Nephron progenitor cell (in vitro differentiated cells): Measurements from ENCODE around the gene SENP1.
A peak's percentile ranks its signal among the peaks of the same experiment; 100 is the strongest.

Experiments
- DNase-seq: peaks from one replicate; pipeline ENCODE4 v3.0.0; 2021
- H3K27ac Mint-ChIP-seq: 2 replicates; pipeline ENCODE4 v1.8.0; 2021; ENCODE audit warnings: mild to moderate bottlenecking, moderate library complexity, mixed read lengths
- H3K27me3 Mint-ChIP-seq: 2 replicates; pipeline ENCODE4 v1.8.0; 2021; ENCODE audit warnings: mild to moderate bottlenecking, low read depth, mixed read lengths; ENCODE audit not compliant: poor library complexity
- H3K36me3 Mint-ChIP-seq: 2 replicates; pipeline ENCODE4 v1.8.0; 2021; ENCODE audit warnings: low read depth, mixed read lengths
- H3K4me1 Mint-ChIP-seq: 2 replicates; pipeline ENCODE4 v1.8.0; 2021; ENCODE audit warnings: mixed read lengths
- H3K4me3 Mint-ChIP-seq: 2 replicates; pipeline ENCODE4 v1.8.0; 2021; ENCODE audit warnings: mild to moderate bottlenecking, moderate library complexity, mixed read lengths
- H3K9me3 Mint-ChIP-seq: 2 replicates; pipeline ENCODE4 v1.8.0; 2021; ENCODE audit warnings: mild to moderate bottlenecking, moderate library complexity, mixed read lengths
- TF ChIP-seq, protein P1 (sequence below): fragments of 200-600 bp; sonication (generic); IDR thresholded peaks from 2 replicates; pipeline ENCODE4 v1.5.0; 2021; ENCODE audit warnings: antibody characterized with exemption

The SENP1 gene

DNA sequence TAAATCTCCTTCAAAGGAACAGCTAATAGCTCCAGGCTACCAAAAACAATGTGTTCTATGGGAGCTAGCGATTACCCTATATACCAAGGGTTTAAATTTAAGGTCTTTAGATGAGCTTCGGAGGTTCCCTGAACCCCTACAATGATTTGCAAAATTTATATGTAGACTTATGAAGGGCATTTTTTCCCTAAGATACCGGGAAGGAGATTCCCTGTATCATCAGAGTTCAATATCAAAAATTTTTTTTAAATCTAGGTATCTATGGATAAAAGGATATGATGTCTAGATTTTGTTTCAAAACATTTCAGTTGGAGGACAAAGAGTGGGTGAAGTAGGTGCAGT is 83.7 kb downstream of the SENP1 start:
- Mint-ChIP-seq H3K4me3 (no peak overlapping the region), H3K27me3 (peaks cover 38% of the 10 kb centered on the region), H3K4me1 (peaks cover 80% of the 10 kb centered on the region), H3K27ac (peak overlapping the region; percentile 44), H3K9me3 (no peaks in the 10 kb centered on the region), H3K36me3 (no peaks in the 10 kb centered on the region)
- TF ChIP-seq, protein P1, sequence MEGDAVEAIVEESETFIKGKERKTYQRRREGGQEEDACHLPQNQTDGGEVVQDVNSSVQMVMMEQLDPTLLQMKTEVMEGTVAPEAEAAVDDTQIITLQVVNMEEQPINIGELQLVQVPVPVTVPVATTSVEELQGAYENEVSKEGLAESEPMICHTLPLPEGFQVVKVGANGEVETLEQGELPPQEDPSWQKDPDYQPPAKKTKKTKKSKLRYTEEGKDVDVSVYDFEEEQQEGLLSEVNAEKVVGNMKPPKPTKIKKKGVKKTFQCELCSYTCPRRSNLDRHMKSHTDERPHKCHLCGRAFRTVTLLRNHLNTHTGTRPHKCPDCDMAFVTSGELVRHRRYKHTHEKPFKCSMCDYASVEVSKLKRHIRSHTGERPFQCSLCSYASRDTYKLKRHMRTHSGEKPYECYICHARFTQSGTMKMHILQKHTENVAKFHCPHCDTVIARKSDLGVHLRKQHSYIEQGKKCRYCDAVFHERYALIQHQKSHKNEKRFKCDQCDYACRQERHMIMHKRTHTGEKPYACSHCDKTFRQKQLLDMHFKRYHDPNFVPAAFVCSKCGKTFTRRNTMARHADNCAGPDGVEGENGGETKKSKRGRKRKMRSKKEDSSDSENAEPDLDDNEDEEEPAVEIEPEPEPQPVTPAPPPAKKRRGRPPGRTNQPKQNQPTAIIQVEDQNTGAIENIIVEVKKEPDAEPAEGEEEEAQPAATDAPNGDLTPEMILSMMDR: no peak
- DNase-seq: no peak

DNA sequence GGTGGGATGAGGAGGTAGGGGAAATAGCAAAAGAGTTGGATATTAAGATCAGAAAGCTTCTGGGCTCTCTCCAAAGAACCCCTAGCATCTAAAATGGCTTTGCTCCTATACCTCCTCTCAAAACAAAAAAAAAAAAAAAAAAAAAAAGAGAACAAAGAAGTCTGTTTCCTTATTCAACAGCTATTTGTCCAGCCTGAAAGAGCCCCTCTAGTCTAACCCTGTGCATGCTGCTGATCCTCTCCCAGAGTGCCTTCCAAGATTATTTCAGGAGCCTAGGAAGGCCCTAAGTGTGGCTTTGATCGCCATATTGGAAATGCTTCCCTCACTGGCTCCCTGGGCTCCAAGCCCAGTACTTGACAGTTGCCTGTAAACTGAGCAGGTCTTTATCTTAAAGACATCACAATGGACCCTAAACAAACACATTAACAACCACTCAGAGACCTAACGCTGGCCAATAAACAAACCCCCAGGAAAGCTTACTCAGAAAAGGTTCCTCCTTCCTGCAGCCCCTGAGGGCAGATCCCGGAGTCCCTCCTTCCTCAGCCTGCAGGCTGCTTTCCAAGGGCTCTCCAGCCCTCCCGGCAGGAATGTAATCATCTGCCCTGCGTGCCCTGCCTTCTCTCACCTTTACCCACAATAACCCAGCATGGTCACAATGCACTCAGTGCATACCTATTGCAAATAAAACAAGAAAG is 84.2 kb downstream of the SENP1 start:
- Mint-ChIP-seq H3K4me1 (peaks cover 80% of the 10 kb centered on the region), H3K4me3 (no peak overlapping the region), H3K27ac (peak overlapping the region; percentile 44), H3K27me3 (peaks cover 44% of the 10 kb centered on the region), H3K36me3 (no peaks in the 10 kb centered on the region), H3K9me3 (no peaks in the 10 kb centered on the region)
- DNase-seq: no peak
- TF ChIP-seq, protein P1: no peak

GRCh38 chr12:48019639-48020265 is 86.1 kb downstream of the SENP1 start:
- no peaks in the 10 kb centered on the region for H3K9me3 Mint-ChIP-seq
- H3K4me1 Mint-ChIP-seq: peaks cover 65% of the 10 kb centered on the region
- no peak for DNase-seq

DNA sequence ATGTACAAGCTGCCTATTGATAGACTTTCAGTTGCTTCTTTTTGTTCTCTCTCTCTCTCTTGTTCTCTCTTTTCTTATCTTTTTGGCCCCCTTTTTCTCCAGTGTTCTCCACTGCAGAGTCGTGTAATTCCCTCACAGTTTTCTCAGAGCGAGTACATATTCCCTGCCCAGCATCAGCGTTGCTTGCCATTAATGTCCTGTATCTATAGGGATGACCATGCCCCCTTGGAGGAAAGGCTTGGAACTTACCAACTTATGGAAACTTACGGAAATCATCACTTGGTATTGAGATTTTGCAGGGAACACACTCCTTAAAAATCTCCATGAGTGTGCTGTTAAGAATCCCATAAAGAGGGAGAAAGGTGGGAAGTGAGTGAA is 87.3 kb downstream of the SENP1 start:
- no peak overlapping the region for H3K4me3 Mint-ChIP-seq
- peaks cover 54% of the 10 kb centered on the region for H3K4me1 Mint-ChIP-seq
- no peaks in the 10 kb centered on the region for H3K36me3 Mint-ChIP-seq
- TF ChIP-seq, protein P1: no peak
- peaks cover 67% of the 10 kb centered on the region for H3K27me3 Mint-ChIP-seq
- H3K27ac Mint-ChIP-seq: no peak overlapping the region
- no peaks in the 10 kb centered on the region for H3K9me3 Mint-ChIP-seq
- no peak for DNase-seq

More at GRCh38 chr12:48019639-48020265, 86.1 kb downstream of the SENP1 start:
- H3K36me3 Mint-ChIP-seq: no peaks in the 10 kb centered on the region
- H3K27me3 Mint-ChIP-seq: peaks cover 56% of the 10 kb centered on the region
- no peak overlapping the region for H3K4me3 Mint-ChIP-seq
- TF ChIP-seq, protein P1: no peak
- H3K27ac Mint-ChIP-seq: no peak overlapping the region

DNA sequence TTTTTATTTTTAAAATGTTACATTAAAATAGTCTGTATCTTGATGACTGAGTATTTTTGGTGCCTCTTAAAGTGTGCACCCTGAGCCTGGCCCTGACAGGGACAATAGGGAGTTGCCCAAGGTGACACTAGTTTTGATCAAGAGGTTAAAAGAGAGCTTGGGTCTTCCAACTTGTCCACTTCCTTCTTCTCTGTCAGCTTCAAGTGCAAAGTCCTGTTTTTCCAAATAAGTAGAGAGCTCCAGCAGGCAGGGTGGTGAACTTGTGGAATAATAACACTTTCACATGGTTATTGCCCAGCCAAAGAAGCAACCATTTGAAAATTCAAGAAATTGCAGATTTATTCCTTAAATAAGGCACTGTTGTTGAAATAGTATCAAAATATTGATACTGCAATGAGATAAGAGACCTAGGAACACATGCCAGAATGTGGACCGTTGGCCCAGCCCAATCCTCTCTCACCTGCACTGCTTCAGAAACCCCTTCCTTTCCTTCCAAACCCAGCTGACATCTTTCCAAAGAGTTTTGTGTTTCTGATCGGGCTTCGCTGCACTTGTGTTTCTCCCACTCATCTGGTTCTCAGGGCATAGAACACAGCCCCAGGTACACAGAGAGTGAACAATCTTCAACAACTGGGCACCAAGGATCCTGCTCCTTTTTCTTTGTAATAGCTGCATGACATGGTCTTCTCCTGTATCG is 87.8 kb downstream of the SENP1 start:
- no peak overlapping the region for H3K27ac Mint-ChIP-seq
- TF ChIP-seq, protein P1: no peak
- H3K4me3 Mint-ChIP-seq: no peak overlapping the region
- DNase-seq: no peak
- H3K27me3 Mint-ChIP-seq: peaks cover 73% of the 10 kb centered on the region
- peaks cover 48% of the 10 kb centered on the region for H3K4me1 Mint-ChIP-seq
- no peaks in the 10 kb centered on the region for H3K9me3 Mint-ChIP-seq
- H3K36me3 Mint-ChIP-seq: no peaks in the 10 kb centered on the region
